HCT116 (cell line): Measurements from ENCODE around the gene ZRANB1. TPM values are rescaled to one million over a fixed set of nuclear protein-coding genes. Genes with fewer than 3 reads are reported as not detected.

Experiments used
- ATAC-seq: fragments of 200-7000 bp; cut with Tn5 transposase; 2 replicates; pipeline ENCODE4 v1.9.1; 2020; ENCODE audit warnings: mild to moderate bottlenecking, moderate library complexity
- BruUV-seq: library from RNA; stranded (reverse); fragments of 400-500 nt; replicated peaks from 2 replicates; lab custom pipeline; 2021; lab: Mats Ljungman, UMichigan
- CTCF ChIA-PET: fragments of 300-600 bp; sonication (Branson Sonifier 250); formaldehyde crosslinking; loops from one replicate; lab custom pipeline; 2021; ENCODE audit warnings: antibody characterized with exemption; lab: Charles Lee
- POLR2A ChIA-PET: fragments of 300-600, 350-600 bp; sonication (Branson Sonifier 250); formaldehyde crosslinking; loops from one replicate; lab custom pipeline; 2021; ENCODE audit warnings: antibody characterized with exemption; lab: Charles Lee
- RAD21 ChIA-PET, 2 experiments: fragments of 300-600 bp; sonication (Branson Sonifier 250); formaldehyde crosslinking; loops; one replicate each; lab custom pipeline; 2023; ENCODE audit warnings: low total read pairs in 2 of 2; ENCODE audit not compliant: uncharacterized antibody in 2 of 2, unreplicated experiment in 2 of 2, low non-redundant PET in 1 of 2; lab: Charles Lee
- DNase-seq: peaks from one replicate; pipeline ENCODE4 v3.0.0-alpha.2; 2010; ENCODE audit warnings: low read depth, low spot score
- H2AFZ ChIP-seq: fragments of 200-600 bp; shearing (Covaris generic), sonication (generic); 2 replicates; pipeline ENCODE4 v1.6.1; 2017; ENCODE audit warnings: low read depth, mixed run types, mixed read lengths, antibody characterized with exemption, low read length; ENCODE audit not compliant: poor library complexity, severe bottlenecking
- H3K27ac ChIP-seq: 2 replicates; pipeline ENCODE4 v1.5.1; 2012; ENCODE audit warnings: low read depth, low read length
- H3K27me3 ChIP-seq: fragments of 200-600 bp; sonication (generic); 2 replicates; pipeline ENCODE4 v1.6.1; 2016; ENCODE audit warnings: mixed run types, low read length, mixed read lengths; ENCODE audit not compliant: insufficient read depth
- H3K36me3 ChIP-seq, 2 experiments: fragments of 200-500 bp in 1 of 2; fragments of 200-600 bp in 1 of 2; sonication (Bioruptor generic) in 1 of 2; sonication (generic) in 1 of 2; 2 replicates each; pipeline versions ENCODE4 v1.5.1 to v1.6.1; 2014 to 2016; ENCODE audit warnings: low read length in 2 of 2, inconsistent platforms in 1 of 2, mixed read lengths in 1 of 2, mixed run types in 1 of 2; ENCODE audit not compliant: insufficient read depth in 2 of 2, control insufficient read depth in 1 of 2
- H3K4me1 ChIP-seq, 2 experiments: fragments of 200-600 bp in 1 of 2; sonication (generic) in 1 of 2; 2 replicates each; pipeline versions ENCODE4 v1.5.1 to v1.6.1; 2012 to 2017; ENCODE audit warnings: low read length in 2 of 2, inconsistent platforms in 1 of 2, mild to moderate bottlenecking in 1 of 2, mixed read lengths in 1 of 2, mixed run types in 1 of 2, moderate library complexity in 1 of 2; ENCODE audit not compliant: insufficient read depth in 2 of 2, control insufficient read depth in 1 of 2
- H3K4me2 ChIP-seq: fragments of 200-600 bp; sonication (generic); 2 replicates; pipeline ENCODE4 v1.6.1; 2017; ENCODE audit warnings: mixed run types, low read length, mixed read lengths
- H3K4me3 ChIP-seq, 2 experiments: fragments of 200-600 bp in 1 of 2; sonication (generic) in 1 of 2; replicated peaks in 1 of 2; 2 replicates each; pipeline ENCODE4 v1.5.1; 2011 to 2016; ENCODE audit warnings: low read length in 2 of 2, control low read depth in 1 of 2, low read depth in 1 of 2, mild to moderate bottlenecking in 1 of 2, mixed read lengths in 1 of 2, mixed run types in 1 of 2
- H3K79me2 ChIP-seq: fragments of 200-600 bp; sonication (generic); 2 replicates; pipeline ENCODE4 v1.6.1; 2017; ENCODE audit warnings: mild to moderate bottlenecking, mixed run types, low read length, moderate library complexity, mixed read lengths; ENCODE audit not compliant: insufficient read depth
- H3K9ac ChIP-seq: fragments of 200-600 bp; sonication (generic); 2 replicates; pipeline ENCODE4 v1.6.1; 2016; ENCODE audit warnings: low read length, mixed read lengths
- H3K9me2 ChIP-seq: fragments of 200-600 bp; sonication (generic), shearing (Covaris generic); 2 replicates; pipeline ENCODE4 v1.6.1; 2017; ENCODE audit warnings: mixed run types, mild to moderate bottlenecking, moderate library complexity; ENCODE audit not compliant: insufficient read depth
- H3K9me3 ChIP-seq, 2 experiments: fragments of 200-500 bp in 1 of 2; fragments of 200-600 bp in 1 of 2; sonication (Bioruptor generic) in 1 of 2; sonication (generic) in 1 of 2; 2 replicates each; pipeline ENCODE4 v1.6.1; 2014 to 2017; ENCODE audit warnings: low read length in 2 of 2, mixed read lengths in 2 of 2, inconsistent platforms in 1 of 2, low read depth in 1 of 2, mild to moderate bottlenecking in 1 of 2, mixed run types in 1 of 2, moderate library complexity in 1 of 2; ENCODE audit not compliant: control insufficient read depth in 1 of 2, insufficient read depth in 1 of 2
- H4K20me1 ChIP-seq: fragments of 200-600 bp; sonication (generic), shearing (Covaris generic); 2 replicates; pipeline ENCODE4 v1.6.1; 2017; ENCODE audit warnings: mixed run types, mild to moderate bottlenecking, moderate library complexity; ENCODE audit not compliant: insufficient read depth
- CBX3 ChIP-seq: IDR thresholded peaks from 2 replicates; pipeline ENCODE4 v1.6.1; 2012; ENCODE audit warnings: low read depth
- CEBPB ChIP-seq: IDR thresholded peaks from 2 replicates; pipeline ENCODE4 v1.6.1; 2012; ENCODE audit warnings: low read depth
- EGR1 ChIP-seq: IDR thresholded peaks from 2 replicates; pipeline ENCODE4 v1.6.1; 2012; ENCODE audit warnings: low read depth
- ELF1 ChIP-seq: IDR thresholded peaks from 2 replicates; pipeline ENCODE4 v1.6.1; 2012; ENCODE audit warnings: low read depth, borderline replicate concordance
- EZH2 ChIP-seq: fragments of 200-600 bp; sonication (generic); IDR thresholded peaks from 2 replicates; pipeline ENCODE4 v1.6.1; 2017; ENCODE audit warnings: antibody characterized with exemption, mixed run types
- JUND ChIP-seq: IDR thresholded peaks from 2 replicates; pipeline ENCODE4 v1.6.1; 2012
- POLR2A ChIP-seq: IDR thresholded peaks from 2 replicates; pipeline ENCODE4 v1.7.0; 2011; ENCODE audit warnings: borderline replicate concordance; ENCODE audit not compliant: insufficient read depth, insufficient read length; ENCODE audit errors: extremely low read depth
- RAD21 ChIP-seq: IDR thresholded peaks from 2 replicates; pipeline ENCODE4 v1.6.1; 2012; ENCODE audit warnings: low read depth, mild to moderate bottlenecking
- SP1 ChIP-seq: IDR thresholded peaks from 2 replicates; pipeline ENCODE4 v1.6.1; 2012; ENCODE audit warnings: low read depth
- SRF ChIP-seq: IDR thresholded peaks from 2 replicates; pipeline ENCODE4 v1.6.1; 2012; ENCODE audit warnings: low read depth
- TCF7L2 ChIP-seq: IDR thresholded peaks from 2 replicates; pipeline ENCODE4 v1.7.0; 2011; ENCODE audit warnings: borderline replicate concordance, inconsistent platforms; ENCODE audit not compliant: insufficient read depth, insufficient read length; ENCODE audit errors: extremely low read depth
- ZFX ChIP-seq: fragments of 450-650 bp; IDR thresholded peaks from 2 replicates; pipeline ENCODE4 v1.6.1; 2017
- ZNF274 ChIP-seq: fragments of 200-500 bp; sonication (Bioruptor generic); IDR thresholded peaks from 2 replicates; pipeline ENCODE4 v1.6.1; 2014; ENCODE audit warnings: mild to moderate bottlenecking, low read depth, low read length, inconsistent platforms
- intact Hi-C: fragments of 100-400 bp; cut with micrococcal nuclease; formaldehyde crosslinking; loops from 2 replicates; pipeline ENCODE4 v1.10.0; 2022
- total RNA-seq: library from RNA; stranded (reverse); gene quantifications from one replicate; pipeline ENCODE4 v1.2.1, GENCODE V29; 2021; ENCODE audit not compliant: unreplicated experiment
- TF ChIP-seq, protein P1 (sequence below): IDR thresholded peaks from 2 replicates; pipeline ENCODE4 v1.6.1; 2012; ENCODE audit warnings: low read depth
- TF ChIP-seq, protein P2 (sequence below): IDR thresholded peaks from 2 replicates; pipeline ENCODE4 v1.6.1; 2011; ENCODE audit warnings: mild to moderate bottlenecking, low read length, moderate library complexity; ENCODE audit not compliant: insufficient replicate concordance; ENCODE audit errors: extremely low read depth

ZRANB1 gene
- total RNA-seq, 1 experiment from 2014 or later, result 23.9 TPM

DNA sequence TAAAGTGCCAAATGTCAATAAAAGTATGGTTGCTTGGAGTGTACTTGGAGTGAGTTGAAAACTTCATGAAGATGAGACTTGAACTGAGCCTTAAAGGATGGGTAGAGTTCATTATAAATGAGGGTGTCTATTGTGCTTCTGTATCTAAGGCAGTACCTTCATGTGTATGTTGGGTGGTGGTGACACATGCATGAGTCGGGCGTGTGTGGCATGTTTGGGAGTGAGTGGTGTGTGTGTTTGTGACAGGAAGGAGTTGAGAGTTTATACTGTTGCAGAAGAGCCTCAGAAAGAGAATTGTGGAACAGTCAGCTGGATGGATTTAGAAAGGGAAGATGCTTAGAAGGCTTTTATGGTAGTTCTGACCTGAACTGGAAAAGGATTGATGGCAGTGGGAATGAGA is 6.0 kb upstream of the ZRANB1 start:
- POLR2A ChIA-PET, result no interaction called here
- RAD21 ChIA-PET, result no interaction called here
- Histone ChIP-seq H3K79me2 (peaks cover 99% of the 10 kb centered on the region), H3K4me2 (no peak overlapping the region), H3K27ac (no peak overlapping the region), H3K27me3 (no peaks in the 10 kb centered on the region), H2AFZ (no peak overlapping the region), H3K9me3 (peaks cover 0 to 5% of the 10 kb centered on the region in 2 experiments; a peak in 1 of 4 replicates), H3K4me1 (no peaks in the 10 kb centered on the region), H3K36me3 (peaks cover 0 to 4% of the 10 kb centered on the region in 2 experiments; a peak in 1 of 4 replicates), H3K4me3 (no peak overlapping the region), H4K20me1 (peaks cover 30% of the 10 kb centered on the region), H3K9ac (no peak overlapping the region), H3K9me2 (no peaks in the 10 kb centered on the region)
- CTCF ChIA-PET, result no interaction called here
- DNase-seq, result no peak
- ATAC-seq, result peak; percentile 36; the same call in 1 of the 2 replicates
- TSS peak; percentile 7 for BruUV-seq
- intact Hi-C loops, result no loop called here
- TF ChIP-seq CEBPB, result no peak
- no peak for TF ChIP-seq RAD21
- no peak for TF ChIP-seq POLR2A

DNA sequence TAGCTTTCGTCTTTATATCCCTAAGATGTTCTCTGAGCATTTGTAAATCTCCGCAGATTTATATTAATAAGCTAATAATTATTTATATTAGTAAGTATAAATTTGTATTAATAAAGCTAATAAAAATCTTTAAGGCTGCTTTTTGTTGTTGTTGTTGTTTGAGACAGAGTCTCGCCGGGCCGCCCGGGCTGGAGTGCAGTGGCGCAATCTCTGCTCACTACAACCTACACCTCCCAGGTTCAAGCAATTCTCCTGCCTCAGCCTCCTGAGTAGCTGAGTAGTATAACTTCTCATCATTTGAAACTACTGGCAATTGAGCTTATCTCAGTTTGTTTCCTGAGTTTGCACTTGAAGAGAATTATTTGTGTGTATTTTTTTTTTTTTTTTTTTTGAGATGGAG is 5.1 kb upstream of the ZRANB1 start:
- RAD21 ChIA-PET, result no interaction called here
- Histone ChIP-seq H3K27ac (no peak overlapping the region), H3K4me1 (no peaks in the 10 kb centered on the region), H3K9me3 (peaks cover 0 to 3% of the 10 kb centered on the region in 2 experiments; a peak in 1 of 4 replicates), H3K9me2 (no peaks in the 10 kb centered on the region), H2AFZ (no peak overlapping the region), H3K27me3 (no peaks in the 10 kb centered on the region), H4K20me1 (peaks cover 30% of the 10 kb centered on the region), H3K79me2 (peaks cover 99% of the 10 kb centered on the region), H3K4me2 (no peak overlapping the region), H3K4me3 (no peak overlapping the region), H3K9ac (no peak overlapping the region), H3K36me3 (peaks cover 0 to 2% of the 10 kb centered on the region in 2 experiments; a peak in 1 of 4 replicates)
- no TSS peak for BruUV-seq
- intact Hi-C loops, result no loop called here
- ATAC-seq (no peak), DNase-seq (no peak)
- POLR2A ChIA-PET, result interaction anchor here (0.7 kb wide), 1 partner anchor 11 kb away, joined by 5 read pairs; no protein-coding TSS in a partner anchor
- CTCF ChIA-PET, result interaction anchor here (1.3 kb wide), 1 partner anchor 33 kb away, joined by 3 read pairs; no protein-coding TSS in a partner anchor
- TF ChIP-seq, protein P1, sequence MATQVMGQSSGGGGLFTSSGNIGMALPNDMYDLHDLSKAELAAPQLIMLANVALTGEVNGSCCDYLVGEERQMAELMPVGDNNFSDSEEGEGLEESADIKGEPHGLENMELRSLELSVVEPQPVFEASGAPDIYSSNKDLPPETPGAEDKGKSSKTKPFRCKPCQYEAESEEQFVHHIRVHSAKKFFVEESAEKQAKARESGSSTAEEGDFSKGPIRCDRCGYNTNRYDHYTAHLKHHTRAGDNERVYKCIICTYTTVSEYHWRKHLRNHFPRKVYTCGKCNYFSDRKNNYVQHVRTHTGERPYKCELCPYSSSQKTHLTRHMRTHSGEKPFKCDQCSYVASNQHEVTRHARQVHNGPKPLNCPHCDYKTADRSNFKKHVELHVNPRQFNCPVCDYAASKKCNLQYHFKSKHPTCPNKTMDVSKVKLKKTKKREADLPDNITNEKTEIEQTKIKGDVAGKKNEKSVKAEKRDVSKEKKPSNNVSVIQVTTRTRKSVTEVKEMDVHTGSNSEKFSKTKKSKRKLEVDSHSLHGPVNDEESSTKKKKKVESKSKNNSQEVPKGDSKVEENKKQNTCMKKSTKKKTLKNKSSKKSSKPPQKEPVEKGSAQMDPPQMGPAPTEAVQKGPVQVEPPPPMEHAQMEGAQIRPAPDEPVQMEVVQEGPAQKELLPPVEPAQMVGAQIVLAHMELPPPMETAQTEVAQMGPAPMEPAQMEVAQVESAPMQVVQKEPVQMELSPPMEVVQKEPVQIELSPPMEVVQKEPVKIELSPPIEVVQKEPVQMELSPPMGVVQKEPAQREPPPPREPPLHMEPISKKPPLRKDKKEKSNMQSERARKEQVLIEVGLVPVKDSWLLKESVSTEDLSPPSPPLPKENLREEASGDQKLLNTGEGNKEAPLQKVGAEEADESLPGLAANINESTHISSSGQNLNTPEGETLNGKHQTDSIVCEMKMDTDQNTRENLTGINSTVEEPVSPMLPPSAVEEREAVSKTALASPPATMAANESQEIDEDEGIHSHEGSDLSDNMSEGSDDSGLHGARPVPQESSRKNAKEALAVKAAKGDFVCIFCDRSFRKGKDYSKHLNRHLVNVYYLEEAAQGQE, result no peak
- TF ChIP-seq ZNF274 (no peak), ZFX (no peak), RAD21 (no peak), CBX3 (no peak), POLR2A (no peak), TCF7L2 (no peak), EGR1 (no peak), SRF (no peak), ELF1 (no peak), JUND (no peak), SP1 (no peak), EZH2 (no peak)
- TF ChIP-seq, protein P2, sequence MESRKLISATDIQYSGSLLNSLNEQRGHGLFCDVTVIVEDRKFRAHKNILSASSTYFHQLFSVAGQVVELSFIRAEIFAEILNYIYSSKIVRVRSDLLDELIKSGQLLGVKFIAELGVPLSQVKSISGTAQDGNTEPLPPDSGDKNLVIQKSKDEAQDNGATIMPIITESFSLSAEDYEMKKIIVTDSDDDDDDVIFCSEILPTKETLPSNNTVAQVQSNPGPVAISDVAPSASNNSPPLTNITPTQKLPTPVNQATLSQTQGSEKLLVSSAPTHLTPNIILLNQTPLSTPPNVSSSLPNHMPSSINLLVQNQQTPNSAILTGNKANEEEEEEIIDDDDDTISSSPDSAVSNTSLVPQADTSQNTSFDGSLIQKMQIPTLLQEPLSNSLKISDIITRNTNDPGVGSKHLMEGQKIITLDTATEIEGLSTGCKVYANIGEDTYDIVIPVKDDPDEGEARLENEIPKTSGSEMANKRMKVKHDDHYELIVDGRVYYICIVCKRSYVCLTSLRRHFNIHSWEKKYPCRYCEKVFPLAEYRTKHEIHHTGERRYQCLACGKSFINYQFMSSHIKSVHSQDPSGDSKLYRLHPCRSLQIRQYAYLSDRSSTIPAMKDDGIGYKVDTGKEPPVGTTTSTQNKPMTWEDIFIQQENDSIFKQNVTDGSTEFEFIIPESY, result no peak
- TF ChIP-seq, all 23 proteins: peak for 0
